HCT116 (cell line): Measurements from ENCODE around the gene TMOD3. TPM values are rescaled to one million over a fixed set of nuclear protein-coding genes. Genes with fewer than 3 reads are reported as not detected.
"Not testable (repeated sequence)": the region's sequence is repeated elsewhere in the genome, so short reads cannot be mapped to it uniquely, and the experiment has no call there.

Experiments used
- ATAC-seq: fragments of 200-7000 bp; cut with Tn5 transposase; 2 replicates; pipeline ENCODE4 v1.9.1; 2020; ENCODE audit warnings: mild to moderate bottlenecking, moderate library complexity
- BruUV-seq: library from RNA; stranded (reverse); fragments of 400-500 nt; replicated peaks from 2 replicates; lab custom pipeline; 2021; lab: Mats Ljungman, UMichigan
- CTCF ChIA-PET: fragments of 300-600 bp; sonication (Branson Sonifier 250); formaldehyde crosslinking; loops from one replicate; lab custom pipeline; 2021; ENCODE audit warnings: antibody characterized with exemption; lab: Charles Lee
- POLR2A ChIA-PET: fragments of 300-600, 350-600 bp; sonication (Branson Sonifier 250); formaldehyde crosslinking; loops from one replicate; lab custom pipeline; 2021; ENCODE audit warnings: antibody characterized with exemption; lab: Charles Lee
- RAD21 ChIA-PET, 2 experiments: fragments of 300-600 bp; sonication (Branson Sonifier 250); formaldehyde crosslinking; loops; one replicate each; lab custom pipeline; 2023; ENCODE audit warnings: low total read pairs in 2 of 2; ENCODE audit not compliant: uncharacterized antibody in 2 of 2, unreplicated experiment in 2 of 2, low non-redundant PET in 1 of 2; lab: Charles Lee
- DNase-seq: peaks from one replicate; pipeline ENCODE4 v3.0.0-alpha.2; 2010; ENCODE audit warnings: low read depth, low spot score
- H2AFZ ChIP-seq: fragments of 200-600 bp; shearing (Covaris generic), sonication (generic); 2 replicates; pipeline ENCODE4 v1.6.1; 2017; ENCODE audit warnings: low read depth, mixed run types, mixed read lengths, antibody characterized with exemption, low read length; ENCODE audit not compliant: poor library complexity, severe bottlenecking
- H3K27ac ChIP-seq: 2 replicates; pipeline ENCODE4 v1.5.1; 2012; ENCODE audit warnings: low read depth, low read length
- H3K27me3 ChIP-seq: fragments of 200-600 bp; sonication (generic); 2 replicates; pipeline ENCODE4 v1.6.1; 2016; ENCODE audit warnings: mixed run types, low read length, mixed read lengths; ENCODE audit not compliant: insufficient read depth
- H3K36me3 ChIP-seq, 2 experiments: fragments of 200-500 bp in 1 of 2; fragments of 200-600 bp in 1 of 2; sonication (Bioruptor generic) in 1 of 2; sonication (generic) in 1 of 2; 2 replicates each; pipeline versions ENCODE4 v1.5.1 to v1.6.1; 2014 to 2016; ENCODE audit warnings: low read length in 2 of 2, inconsistent platforms in 1 of 2, mixed read lengths in 1 of 2, mixed run types in 1 of 2; ENCODE audit not compliant: insufficient read depth in 2 of 2, control insufficient read depth in 1 of 2
- H3K4me1 ChIP-seq, 2 experiments: fragments of 200-600 bp in 1 of 2; sonication (generic) in 1 of 2; 2 replicates each; pipeline versions ENCODE4 v1.5.1 to v1.6.1; 2012 to 2017; ENCODE audit warnings: low read length in 2 of 2, inconsistent platforms in 1 of 2, mild to moderate bottlenecking in 1 of 2, mixed read lengths in 1 of 2, mixed run types in 1 of 2, moderate library complexity in 1 of 2; ENCODE audit not compliant: insufficient read depth in 2 of 2, control insufficient read depth in 1 of 2
- H3K4me2 ChIP-seq: fragments of 200-600 bp; sonication (generic); 2 replicates; pipeline ENCODE4 v1.6.1; 2017; ENCODE audit warnings: mixed run types, low read length, mixed read lengths
- H3K4me3 ChIP-seq, 2 experiments: fragments of 200-600 bp in 1 of 2; sonication (generic) in 1 of 2; replicated peaks in 1 of 2; 2 replicates each; pipeline ENCODE4 v1.5.1; 2011 to 2016; ENCODE audit warnings: low read length in 2 of 2, control low read depth in 1 of 2, low read depth in 1 of 2, mild to moderate bottlenecking in 1 of 2, mixed read lengths in 1 of 2, mixed run types in 1 of 2
- H3K79me2 ChIP-seq: fragments of 200-600 bp; sonication (generic); 2 replicates; pipeline ENCODE4 v1.6.1; 2017; ENCODE audit warnings: mild to moderate bottlenecking, mixed run types, low read length, moderate library complexity, mixed read lengths; ENCODE audit not compliant: insufficient read depth
- H3K9ac ChIP-seq: fragments of 200-600 bp; sonication (generic); 2 replicates; pipeline ENCODE4 v1.6.1; 2016; ENCODE audit warnings: low read length, mixed read lengths
- H3K9me2 ChIP-seq: fragments of 200-600 bp; sonication (generic), shearing (Covaris generic); 2 replicates; pipeline ENCODE4 v1.6.1; 2017; ENCODE audit warnings: mixed run types, mild to moderate bottlenecking, moderate library complexity; ENCODE audit not compliant: insufficient read depth
- H3K9me3 ChIP-seq, 2 experiments: fragments of 200-500 bp in 1 of 2; fragments of 200-600 bp in 1 of 2; sonication (Bioruptor generic) in 1 of 2; sonication (generic) in 1 of 2; 2 replicates each; pipeline ENCODE4 v1.6.1; 2014 to 2017; ENCODE audit warnings: low read length in 2 of 2, mixed read lengths in 2 of 2, inconsistent platforms in 1 of 2, low read depth in 1 of 2, mild to moderate bottlenecking in 1 of 2, mixed run types in 1 of 2, moderate library complexity in 1 of 2; ENCODE audit not compliant: control insufficient read depth in 1 of 2, insufficient read depth in 1 of 2
- H4K20me1 ChIP-seq: fragments of 200-600 bp; sonication (generic), shearing (Covaris generic); 2 replicates; pipeline ENCODE4 v1.6.1; 2017; ENCODE audit warnings: mixed run types, mild to moderate bottlenecking, moderate library complexity; ENCODE audit not compliant: insufficient read depth
- ATF3 ChIP-seq: IDR thresholded peaks from 2 replicates; pipeline ENCODE4 v1.6.1; 2012
- EGR1 ChIP-seq: IDR thresholded peaks from 2 replicates; pipeline ENCODE4 v1.6.1; 2012; ENCODE audit warnings: low read depth
- ELF1 ChIP-seq: IDR thresholded peaks from 2 replicates; pipeline ENCODE4 v1.6.1; 2012; ENCODE audit warnings: low read depth, borderline replicate concordance
- EZH2 ChIP-seq: fragments of 200-600 bp; sonication (generic); IDR thresholded peaks from 2 replicates; pipeline ENCODE4 v1.6.1; 2017; ENCODE audit warnings: antibody characterized with exemption, mixed run types
- JUND ChIP-seq: IDR thresholded peaks from 2 replicates; pipeline ENCODE4 v1.6.1; 2012
- MAX ChIP-seq: IDR thresholded peaks from 2 replicates; pipeline ENCODE4 v1.6.1; 2012
- POLR2A ChIP-seq: IDR thresholded peaks from 2 replicates; pipeline ENCODE4 v1.7.0; 2011; ENCODE audit warnings: borderline replicate concordance; ENCODE audit not compliant: insufficient read depth, insufficient read length; ENCODE audit errors: extremely low read depth
- RAD21 ChIP-seq: IDR thresholded peaks from 2 replicates; pipeline ENCODE4 v1.6.1; 2012; ENCODE audit warnings: low read depth, mild to moderate bottlenecking
- REST ChIP-seq: IDR thresholded peaks from 2 replicates; pipeline ENCODE4 v1.6.1; 2012; ENCODE audit warnings: low read depth
- SIN3A ChIP-seq: IDR thresholded peaks from 2 replicates; pipeline ENCODE4 v1.6.1; 2012; ENCODE audit warnings: low read depth
- intact Hi-C: fragments of 100-400 bp; cut with micrococcal nuclease; formaldehyde crosslinking; loops from 2 replicates; pipeline ENCODE4 v1.10.0; 2022
- total RNA-seq: library from RNA; stranded (reverse); gene quantifications from one replicate; pipeline ENCODE4 v1.2.1, GENCODE V29; 2021; ENCODE audit not compliant: unreplicated experiment

The TMOD3 gene
- total RNA-seq, 1 experiment from 2014 or later: 78.8 TPM

- no peak for DNase-seq
- ChIA-PET POLR2A (interaction anchor here (0.6 kb wide), 1 partner anchor 22 kb away, joined by 4 read pairs; no protein-coding TSS in a partner anchor), CTCF (no interaction called here), RAD21 (no interaction called here)
- intact Hi-C loops: no loop called here
- no peak overlapping the region for H3K9ac ChIP-seq
- peaks cover 60% of the 10 kb centered on the region for H3K79me2 ChIP-seq
- H4K20me1 ChIP-seq: no peaks in the 10 kb centered on the region
- peak overlapping the region; percentile 43 for H3K27ac ChIP-seq
- H3K27me3 ChIP-seq: no peaks in the 10 kb centered on the region
- peak overlapping the region; percentile 6 for H3K4me2 ChIP-seq
- H3K4me3 ChIP-seq: no peak overlapping the region
- no peak for ATAC-seq
- no peaks in the 10 kb centered on the region for H3K9me3 ChIP-seq
- H3K36me3 ChIP-seq: peaks cover under 1 to 2% of the 10 kb centered on the region in 2 experiments; a peak in 2 of 4 replicates
- TF ChIP-seq ATF3 (no peak), SIN3A (no peak), EZH2 (no peak), RAD21 (no peak), EGR1 (no peak), ELF1 (no peak), POLR2A (no peak)
- BruUV-seq: no TSS peak
- H2AFZ ChIP-seq: no peak overlapping the region
- H3K4me1 ChIP-seq: peaks cover 35 to 48% of the 10 kb centered on the region in 2 experiments
- H3K9me2 ChIP-seq: no peaks in the 10 kb centered on the region
Observed at GRCh38 chr15:51884041-51884440, 54.6 kb downstream of the TMOD3 start.

GRCh38 chr15:51884517-51885236, 55.2 kb downstream of the TMOD3 start:
- peak overlapping the region; percentile 43; the same call in 1 of the 2 replicates for H3K27ac ChIP-seq
- RAD21 ChIA-PET: no interaction called here
- peaks cover 28 to 42% of the 10 kb centered on the region in 2 experiments for H3K4me1 ChIP-seq
- intact Hi-C loops: no loop called here
- peaks cover 5 to 7% of the 10 kb centered on the region in 2 experiments; a peak in 3 of 4 replicates for H3K36me3 ChIP-seq
- POLR2A ChIA-PET: no interaction called here
- H3K9me3 ChIP-seq: no peaks in the 10 kb centered on the region
- peaks cover 59% of the 10 kb centered on the region for H3K79me2 ChIP-seq
- peak overlapping the region; percentile 6 for H3K4me2 ChIP-seq
- no peak overlapping the region for H3K9ac ChIP-seq
- H3K9me2 ChIP-seq: no peaks in the 10 kb centered on the region
- TF ChIP-seq REST (no peak), JUND (no peak), MAX (no peak)
- ATAC-seq (no peak), DNase-seq (no peak)
- H2AFZ ChIP-seq: no peak overlapping the region
- CTCF ChIA-PET: no interaction called here
- no peak overlapping the region for H3K4me3 ChIP-seq
- H3K27me3 ChIP-seq: no peaks in the 10 kb centered on the region
- no TSS peak for BruUV-seq
- no peaks in the 10 kb centered on the region for H4K20me1 ChIP-seq

GRCh38 chr15:51885758-51886157, 56.3 kb downstream of the TMOD3 start:
- H3K9me2 ChIP-seq, intact Hi-C loops, H3K9me3 ChIP-seq, RAD21 ChIA-PET, H3K4me3 ChIP-seq, DNase-seq, H3K9ac ChIP-seq, ATAC-seq, H3K27ac ChIP-seq, H3K27me3 ChIP-seq, BruUV-seq, CTCF ChIA-PET, H3K4me2 ChIP-seq, POLR2A ChIA-PET, H2AFZ ChIP-seq, H4K20me1 ChIP-seq: not testable (repeated sequence)
- Histone ChIP-seq H3K79me2 (peaks cover 57% of the 10 kb centered on the region), H3K36me3 (peaks cover 10 to 13% of the 10 kb centered on the region in 2 experiments), H3K4me1 (peaks cover 25 to 41% of the 10 kb centered on the region in 2 experiments)
